ENCODE results near the gene FAM114A2.

Gene FAM114A2

DNA sequence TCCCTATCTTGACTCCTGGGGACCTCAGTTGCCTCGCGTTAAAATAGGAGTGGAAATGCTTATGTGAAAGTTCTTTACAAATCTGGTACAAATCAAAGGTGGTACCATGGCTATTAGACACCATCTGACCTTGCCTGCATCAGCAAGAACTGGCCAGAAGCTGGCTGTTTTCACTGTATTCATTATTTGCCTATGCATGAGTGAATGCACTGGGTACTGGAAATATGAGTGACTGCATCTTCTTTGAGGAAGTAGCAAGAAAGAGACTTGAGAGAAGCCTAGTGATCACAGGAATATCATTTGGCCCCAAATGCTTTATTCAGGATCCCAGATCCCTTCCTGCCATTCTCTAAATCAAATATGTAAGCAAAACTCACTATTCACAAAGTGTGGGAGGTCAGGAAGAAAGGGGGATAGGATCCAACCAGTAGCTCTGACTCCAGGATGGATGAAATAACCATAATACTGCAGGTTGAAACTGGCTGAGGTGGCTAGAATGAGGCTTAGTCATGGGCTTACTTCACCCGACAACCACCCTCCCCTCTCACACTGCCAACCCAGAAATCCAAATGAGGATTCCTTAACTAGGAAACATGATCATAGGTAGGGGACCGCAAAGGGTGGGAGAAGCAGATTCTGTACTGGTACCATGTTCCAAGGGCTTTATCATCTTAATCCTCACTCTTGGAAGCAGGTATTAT, 56.7 kb downstream of the FAM114A2 start:
- no peak for DNase-seq

- no peak for DNase-seq
Observed at GRCh38 chr5:153979028-153979783, 59.5 kb downstream of the FAM114A2 start.

- no peak for DNase-seq
Observed at GRCh38 chr5:153974813-153975163, 63.9 kb downstream of the FAM114A2 start.

GRCh38 chr5:153974131-153974812, 64.4 kb downstream of the FAM114A2 start:
- DNase-seq: peak; percentile 23

DNA sequence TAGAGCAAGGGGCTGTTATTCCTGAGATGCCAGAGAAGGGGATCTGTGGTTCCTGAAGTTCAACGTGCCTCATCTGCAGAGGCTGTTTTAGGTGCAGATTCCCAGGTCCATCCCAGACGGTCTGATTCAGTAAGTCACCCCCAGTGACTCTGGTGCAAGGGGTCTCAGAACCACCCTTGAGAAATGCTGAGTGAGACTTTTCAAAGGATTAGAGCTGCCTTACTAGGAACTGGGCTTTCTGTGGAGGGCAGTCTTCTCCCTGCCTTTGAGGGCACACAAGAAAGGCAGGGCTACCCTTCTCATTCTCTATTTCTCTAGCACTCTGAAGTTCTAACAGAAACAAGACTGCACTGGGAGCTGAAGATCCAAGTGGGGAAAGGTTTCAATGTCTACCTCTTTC, 66.5 kb downstream of the FAM114A2 start:
- no peak for DNase-seq

- DNase-seq: no peak
Observed at GRCh38 chr5:153970496-153970895, 68.2 kb downstream of the FAM114A2 start.

- DNase-seq: no peak
Observed at GRCh38 chr5:153969563-153969895, 69.2 kb downstream of the FAM114A2 start.

DNA sequence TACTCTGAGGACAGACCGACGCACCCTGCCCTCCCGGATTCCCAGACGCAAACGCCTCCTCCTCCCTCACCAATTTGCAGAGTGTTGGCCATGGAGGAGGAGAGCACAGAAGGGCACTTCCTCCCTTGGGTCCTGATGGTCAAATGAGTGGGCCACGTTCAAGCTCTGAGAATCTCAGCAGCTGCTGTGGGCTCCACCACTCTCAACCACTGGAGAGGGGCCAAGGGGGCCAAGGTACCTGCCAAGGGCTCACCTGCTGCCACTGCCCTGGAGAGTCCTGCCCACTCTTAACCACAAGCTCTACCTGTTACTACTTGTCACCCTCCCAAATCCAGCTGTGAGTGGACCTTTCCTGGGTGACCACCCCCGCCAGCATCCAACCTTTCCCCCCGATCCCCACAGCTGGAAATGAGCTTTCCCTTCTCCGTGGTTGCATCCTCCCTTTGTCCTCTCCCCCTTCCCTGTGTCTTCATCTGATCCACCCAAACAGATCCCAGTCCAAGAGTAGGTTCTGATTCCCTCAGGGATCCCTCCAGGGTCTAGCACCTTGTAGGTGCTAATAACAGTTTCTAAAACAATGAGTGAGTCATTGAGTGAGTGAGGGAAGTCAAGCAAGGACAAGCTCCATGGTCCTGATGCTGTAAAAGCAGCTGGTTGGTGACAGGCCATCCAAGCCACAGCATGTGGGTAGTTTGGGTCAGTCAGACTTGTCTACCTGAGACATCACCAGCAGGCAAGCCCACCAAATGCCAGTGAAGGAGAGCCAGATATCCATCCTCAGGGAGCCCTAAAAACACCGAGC, 69.7 kb downstream of the FAM114A2 start:
- DNase-seq: no peak

- peak; percentile 62 for DNase-seq
Observed at GRCh38 chr5:153964880-153965645, 73.6 kb downstream of the FAM114A2 start.

DNA sequence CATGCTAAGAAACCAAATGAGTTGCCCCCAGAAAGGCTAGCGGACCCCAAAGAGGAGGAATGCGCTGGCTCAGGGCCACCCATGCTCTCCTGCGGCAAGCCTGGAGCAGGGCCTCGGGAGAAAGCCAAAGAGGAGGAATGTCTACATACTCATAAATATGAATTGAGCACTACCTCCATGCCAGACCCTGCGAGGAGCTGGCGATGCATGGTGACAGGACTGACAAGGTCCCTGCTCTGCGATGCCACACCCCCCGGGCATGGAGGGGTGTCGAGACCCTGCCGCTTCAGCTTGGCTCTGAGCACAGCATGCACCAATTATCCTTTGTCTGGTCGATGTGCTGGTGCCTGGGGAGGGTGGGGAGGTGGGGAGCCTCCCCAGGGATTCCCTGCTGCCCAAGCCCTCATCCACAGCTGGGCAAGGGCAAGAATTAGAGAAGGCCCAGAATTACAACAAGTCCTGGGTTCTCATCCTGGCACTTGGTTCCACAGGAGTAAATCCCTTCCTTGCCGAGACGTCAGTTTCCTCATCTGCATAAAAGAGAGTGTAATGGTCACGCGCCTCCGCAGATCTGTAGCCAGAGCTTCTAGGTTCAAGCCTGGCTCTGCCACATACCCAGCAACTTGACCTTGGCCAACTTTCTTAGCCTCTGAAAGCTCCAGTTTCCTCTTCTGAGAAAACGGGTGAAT, 74.4 kb downstream of the FAM114A2 start:
- no peak for DNase-seq

- no peak for DNase-seq
Observed at GRCh38 chr5:153960269-153961215, 78.2 kb downstream of the FAM114A2 start.

- DNase-seq: no peak
Observed at GRCh38 chr5:153959134-153959957, 79.4 kb downstream of the FAM114A2 start.

GRCh38 chr5:153957205-153957604, 81.5 kb downstream of the FAM114A2 start:
- no peak for DNase-seq

DNA sequence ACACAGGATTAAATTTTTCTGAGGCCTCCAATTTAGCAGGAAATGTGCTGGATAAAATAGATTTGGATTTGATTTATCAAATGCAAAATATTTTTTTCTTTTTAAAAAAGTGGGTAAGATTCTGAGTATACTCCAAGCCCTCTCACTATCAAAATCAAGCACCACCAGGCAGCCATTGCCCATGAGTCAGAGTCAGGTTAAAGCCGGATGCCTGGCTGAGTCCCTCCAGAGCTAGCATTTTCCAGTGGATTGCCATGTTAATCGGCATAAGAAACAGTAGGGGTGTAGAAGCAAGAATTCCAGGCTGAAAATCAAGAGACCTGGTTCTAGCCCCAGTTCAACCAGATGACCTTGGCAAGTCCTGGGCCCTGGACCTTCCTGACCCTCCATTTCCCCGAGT, 85.3 kb downstream of the FAM114A2 start:
- DNase-seq: no peak

DNA sequence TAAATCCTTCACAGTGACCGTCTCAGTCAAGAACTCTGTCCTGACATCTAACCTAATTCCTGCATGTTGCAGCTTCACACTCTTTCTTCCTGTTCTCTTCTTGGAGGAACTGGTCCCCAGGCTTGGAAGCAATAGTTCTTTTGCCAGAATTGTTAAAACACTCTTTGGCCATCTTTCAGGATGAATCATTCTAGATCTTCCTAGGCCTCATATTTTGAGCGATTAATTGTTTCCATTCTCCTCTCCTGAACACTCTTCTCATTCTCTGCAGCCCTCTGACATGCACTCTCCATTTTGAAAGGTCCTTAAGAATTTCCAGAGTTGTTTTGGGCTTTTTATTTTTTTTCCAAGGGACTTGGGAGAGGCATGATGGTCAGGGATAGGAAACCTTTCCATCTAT, 85.8 kb downstream of the FAM114A2 start:
- no peak for DNase-seq

GRCh38 chr5:153952057-153952456, 86.7 kb downstream of the FAM114A2 start:
- no peak for DNase-seq

- no peak for DNase-seq
Observed at GRCh38 chr5:153941265-153941664, 97.4 kb downstream of the FAM114A2 start.
